Adipose tissue (tissue), 3 donors: Measurements from ENCODE around the gene PLD4. TPM values are rescaled to one million over a fixed set of nuclear protein-coding genes. Genes with fewer than 3 reads are reported as not detected.
"Not testable (repeated sequence)": the region's sequence is repeated elsewhere in the genome, so short reads cannot be mapped to it uniquely, and the experiment has no call there.

Source experiments
- H3K27ac ChIP-seq: one replicate; pipeline ENCODE4 v1.5.1; 2013; ENCODE audit warnings: low read depth, low read length
- WGBS, 3 donors: extraction: QIAGEN DNeasy Blood & Tissue Kit; methylation state at CpG; one replicate each; pipeline ENCODE4 v1.1.7; 2013; 5-methylcytosine and 5-hydroxymethylcytosine counted together
- polyA plus RNA-seq, 3 donors: library from polyadenylated mRNA; stranded (reverse); fragments of 200-250 nt; gene quantifications; one replicate each; pipeline ENCODE4 v1.2.3, GENCODE V29; 2013
- donor health status: healthy with polysubstance abuse.
- donor health status: Bipolar disorder and iron deficiency.
- donor health status: healthy.

Gene PLD4
- polyA plus RNA-seq, 3 donors, result 0.07 to 0.15 TPM; not detected in 1

DNA sequence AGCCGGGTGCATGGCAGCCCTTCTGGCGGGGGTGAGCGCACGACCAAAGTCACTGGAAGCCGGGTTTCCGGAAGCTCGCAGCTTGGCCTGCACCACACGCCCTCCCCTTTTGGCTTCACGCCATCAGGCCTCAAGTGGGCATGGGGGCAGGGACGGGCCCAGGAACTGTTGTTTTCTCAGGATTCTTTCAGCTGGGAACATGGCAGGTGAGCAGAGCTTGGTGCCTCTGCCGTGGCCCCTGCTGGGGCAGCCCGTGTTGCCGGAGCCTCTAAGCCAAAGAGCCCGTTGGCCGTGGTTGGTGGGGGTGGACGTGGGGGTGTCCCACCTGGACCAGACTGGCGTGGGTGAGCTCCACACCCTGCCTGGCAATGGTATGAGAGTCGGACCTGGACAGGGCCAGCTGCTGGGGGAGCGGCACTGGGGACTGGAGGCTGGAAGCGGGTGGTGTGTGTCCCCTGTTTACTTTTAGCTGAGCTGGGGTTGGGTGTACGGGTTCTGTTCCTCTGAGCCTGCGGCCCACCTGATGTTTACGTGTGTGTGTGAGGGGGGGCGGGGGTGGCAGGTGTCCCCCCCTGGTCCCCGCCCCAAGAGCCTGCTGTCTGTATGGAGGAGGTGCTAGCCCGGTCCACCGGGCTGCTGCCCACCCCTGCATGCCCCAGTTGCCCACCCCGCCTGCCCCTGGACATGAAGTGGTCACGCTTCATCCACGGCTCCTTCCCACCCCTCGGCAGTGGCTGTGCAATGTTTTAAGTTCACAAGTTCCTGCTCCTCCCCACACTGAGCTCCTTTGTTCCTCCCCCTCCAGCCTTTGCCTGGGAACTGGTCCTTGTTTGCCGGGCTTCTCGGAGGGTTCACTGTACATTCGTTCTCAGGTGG lies 28.7 kb upstream of the PLD4 start:
- WGBS, 3 donors, result 30 to 68% (median 60%) methylated on average over 32 to 34 of the region's 34 CpGs
- no peak overlapping the region for H3K27ac ChIP-seq

DNA sequence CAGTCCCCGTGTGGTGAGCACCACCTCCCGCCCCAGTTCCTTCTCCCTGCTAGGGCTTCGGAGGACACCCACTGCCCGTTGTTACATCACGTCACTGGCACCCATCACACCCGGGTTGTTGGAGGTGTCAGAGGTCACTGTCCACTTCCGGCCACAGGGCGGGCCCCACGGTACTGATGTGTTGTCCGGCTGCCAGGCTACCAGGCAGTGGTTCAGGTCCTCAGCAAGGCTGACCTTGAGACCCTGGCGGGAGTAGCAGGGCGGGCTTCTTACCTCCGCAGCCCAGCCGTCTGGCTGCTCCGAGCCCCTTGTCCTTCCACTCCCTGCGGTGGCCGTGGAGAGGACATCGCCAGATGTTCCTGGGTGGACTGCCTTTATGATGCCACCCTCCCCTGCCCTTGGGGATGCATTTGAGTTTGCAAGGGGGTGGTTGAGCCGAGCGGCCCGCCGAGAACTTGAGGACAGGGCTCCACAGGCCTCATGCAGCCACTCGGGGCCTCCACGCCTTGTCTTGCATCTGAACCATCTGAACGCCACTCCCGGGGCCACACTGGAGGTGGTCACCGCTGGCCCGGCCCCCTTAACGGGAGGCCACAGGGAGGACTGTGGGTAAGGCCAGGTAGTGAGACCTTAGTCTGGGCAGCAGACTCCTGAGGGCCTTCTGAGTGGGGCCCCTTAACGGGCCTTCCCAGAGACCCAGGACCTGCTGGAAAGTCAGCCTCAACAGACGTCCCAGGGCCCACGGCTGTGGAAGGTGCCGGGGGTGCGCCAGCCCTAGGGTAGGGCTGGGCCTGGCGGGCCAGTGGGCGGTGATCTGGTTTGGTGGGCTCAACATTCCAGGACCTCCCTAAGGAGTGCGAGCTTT lies 27.1 kb upstream of the PLD4 start:
- 77 to 90% (median 86%) methylated on average over 37 of the region's 37 CpGs for WGBS, 3 donors
- no peak overlapping the region for H3K27ac ChIP-seq

DNA sequence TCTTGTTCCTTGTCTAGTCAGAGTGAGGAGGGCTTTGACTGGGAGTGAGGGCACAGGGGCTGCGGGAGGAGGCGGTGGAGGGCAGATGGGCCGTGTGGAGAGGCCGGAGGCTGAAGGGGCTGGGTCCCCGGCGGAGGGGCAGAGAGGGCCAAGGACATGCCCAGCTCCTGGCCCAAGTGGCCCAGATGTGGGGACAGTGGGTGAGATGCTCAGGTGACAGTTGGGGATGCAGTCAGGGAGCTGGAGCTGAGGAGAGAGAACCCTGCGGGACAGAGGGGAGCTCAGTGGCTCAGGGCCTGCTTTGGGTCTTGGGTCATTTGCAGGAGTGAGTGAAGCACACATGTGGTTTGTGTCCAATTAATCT lies 26.5 kb upstream of the PLD4 start:
- no peak overlapping the region for H3K27ac ChIP-seq
- WGBS, 3 donors, result 91 to 96% (median 93%) methylated on average over 7 of the region's 7 CpGs

DNA sequence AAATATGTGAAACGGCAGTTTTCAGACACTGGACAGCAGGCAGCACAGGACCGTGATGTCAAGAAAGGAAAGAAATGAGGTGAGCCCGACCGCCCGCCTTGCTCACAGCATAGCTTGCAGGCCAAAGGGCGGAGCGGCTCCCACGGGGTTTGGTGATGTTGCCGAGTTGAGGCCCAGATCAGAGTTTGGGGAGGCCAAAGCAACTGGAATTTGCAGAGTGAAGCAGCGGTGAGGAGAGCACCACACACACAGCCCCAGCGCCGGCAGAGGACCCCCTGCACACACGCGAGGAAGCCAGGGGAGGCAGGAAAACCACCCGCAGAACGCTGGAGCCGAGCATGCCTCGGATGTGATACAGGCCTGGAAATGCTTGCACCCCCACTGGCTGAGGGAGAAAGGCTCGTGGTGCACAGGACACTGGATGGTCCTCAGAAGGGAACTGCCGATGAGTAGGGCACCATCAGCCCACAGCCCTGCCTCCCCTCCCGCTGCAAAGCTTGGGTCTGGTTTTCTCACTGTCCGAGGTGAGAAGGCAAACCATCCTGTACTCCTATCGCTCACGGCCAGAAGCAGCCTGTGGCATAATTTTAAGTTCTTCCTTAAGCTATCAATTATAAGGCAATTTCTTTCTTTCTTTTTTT lies 25.7 kb upstream of the PLD4 start:
- H3K27ac ChIP-seq, result no peak overlapping the region
- WGBS, 3 donors, result 61 to 80% (median 67%) methylated on average over 24 of the region's 24 CpGs

DNA sequence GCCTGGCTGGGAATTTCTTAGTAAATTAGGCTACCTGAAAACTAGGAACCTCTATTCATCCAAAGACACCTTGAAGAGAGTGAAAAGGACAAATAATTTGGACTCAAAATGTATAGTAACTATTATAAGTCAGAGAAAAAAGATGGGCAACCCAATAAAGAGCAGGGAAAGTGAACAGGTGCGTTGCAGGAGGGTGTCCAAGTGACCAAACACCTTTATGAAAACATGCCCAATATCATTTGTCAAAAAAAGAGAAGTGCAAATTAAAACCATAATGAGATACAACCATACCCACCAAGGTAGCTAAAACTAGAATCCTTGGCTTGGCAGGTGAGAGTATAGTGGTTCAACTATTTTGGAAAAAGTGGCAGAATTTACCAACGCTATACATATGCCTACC lies 24.9 kb upstream of the PLD4 start:
- no peak overlapping the region for H3K27ac ChIP-seq
- 24 to 47% (median 45%) methylated on average over 2 of the region's 2 CpGs for WGBS, 3 donors

DNA sequence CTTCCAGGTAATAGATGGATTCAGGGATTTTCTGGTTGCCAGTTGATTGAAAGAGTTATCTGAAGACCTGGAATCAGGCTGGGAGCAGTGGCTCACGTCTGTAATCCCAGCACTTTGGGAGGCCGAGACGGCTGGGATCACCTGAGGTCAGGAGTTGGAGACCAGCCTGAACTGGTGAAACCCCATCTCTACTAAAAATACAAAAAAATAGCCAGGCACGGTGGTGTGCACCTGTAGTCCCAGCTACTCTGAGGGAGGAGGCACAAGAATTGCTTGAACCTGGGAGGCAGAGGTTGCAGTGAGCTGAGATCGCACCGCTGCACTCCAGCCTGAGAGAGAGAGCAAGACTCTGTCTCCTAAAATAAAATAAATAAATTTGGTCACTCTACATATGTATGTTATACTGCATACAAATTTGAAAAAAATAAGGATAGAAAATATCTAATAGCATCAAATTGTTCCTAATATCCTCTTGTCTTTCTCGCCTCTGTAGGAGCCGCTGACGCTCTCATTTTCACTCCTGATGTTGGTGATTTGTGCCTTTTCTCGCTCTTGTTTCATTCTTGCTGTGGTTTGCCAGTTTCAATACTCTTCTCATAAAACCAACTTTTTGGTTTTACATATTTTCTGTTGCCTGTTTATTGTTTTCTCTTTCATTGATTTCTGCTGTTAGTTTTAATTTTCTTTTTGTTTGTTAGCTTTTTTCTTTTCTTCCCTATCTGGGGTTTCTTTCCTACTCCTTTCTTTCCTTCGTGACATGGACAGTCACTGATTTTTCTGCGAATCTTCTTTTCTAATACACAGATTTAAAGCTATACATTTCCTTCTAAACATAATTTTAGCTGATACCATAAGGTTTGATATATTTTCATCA lies 23.8 kb upstream of the PLD4 start:
- no peak overlapping the region for H3K27ac ChIP-seq
- WGBS, 3 donors, result 89 to 91% (median 90%) methylated on average over 12 of the region's 12 CpGs

DNA sequence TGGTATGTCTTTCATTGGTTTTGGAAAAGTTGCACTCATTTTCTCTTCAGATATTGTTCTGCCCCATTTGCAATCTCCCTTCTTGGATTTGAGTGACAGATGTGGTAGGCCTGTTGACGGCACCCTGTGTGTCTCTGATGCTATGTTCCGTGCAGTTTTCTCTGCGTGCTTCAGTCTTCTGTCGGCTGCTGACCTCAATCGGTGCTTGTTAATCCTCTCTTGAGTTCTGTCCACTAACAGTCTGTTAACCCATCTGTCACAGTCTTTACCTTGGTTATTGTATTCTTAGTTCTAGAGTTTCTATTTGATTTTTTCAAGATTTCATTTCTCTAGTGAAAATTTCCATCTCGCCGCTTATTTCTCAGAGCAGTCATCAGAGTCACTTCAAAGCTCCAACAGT lies 20.7 kb upstream of the PLD4 start:
- WGBS, 3 donors, result 93 to 95% (median 94%) methylated on average over 7 of the region's 7 CpGs
- H3K27ac ChIP-seq, result no peak overlapping the region

DNA sequence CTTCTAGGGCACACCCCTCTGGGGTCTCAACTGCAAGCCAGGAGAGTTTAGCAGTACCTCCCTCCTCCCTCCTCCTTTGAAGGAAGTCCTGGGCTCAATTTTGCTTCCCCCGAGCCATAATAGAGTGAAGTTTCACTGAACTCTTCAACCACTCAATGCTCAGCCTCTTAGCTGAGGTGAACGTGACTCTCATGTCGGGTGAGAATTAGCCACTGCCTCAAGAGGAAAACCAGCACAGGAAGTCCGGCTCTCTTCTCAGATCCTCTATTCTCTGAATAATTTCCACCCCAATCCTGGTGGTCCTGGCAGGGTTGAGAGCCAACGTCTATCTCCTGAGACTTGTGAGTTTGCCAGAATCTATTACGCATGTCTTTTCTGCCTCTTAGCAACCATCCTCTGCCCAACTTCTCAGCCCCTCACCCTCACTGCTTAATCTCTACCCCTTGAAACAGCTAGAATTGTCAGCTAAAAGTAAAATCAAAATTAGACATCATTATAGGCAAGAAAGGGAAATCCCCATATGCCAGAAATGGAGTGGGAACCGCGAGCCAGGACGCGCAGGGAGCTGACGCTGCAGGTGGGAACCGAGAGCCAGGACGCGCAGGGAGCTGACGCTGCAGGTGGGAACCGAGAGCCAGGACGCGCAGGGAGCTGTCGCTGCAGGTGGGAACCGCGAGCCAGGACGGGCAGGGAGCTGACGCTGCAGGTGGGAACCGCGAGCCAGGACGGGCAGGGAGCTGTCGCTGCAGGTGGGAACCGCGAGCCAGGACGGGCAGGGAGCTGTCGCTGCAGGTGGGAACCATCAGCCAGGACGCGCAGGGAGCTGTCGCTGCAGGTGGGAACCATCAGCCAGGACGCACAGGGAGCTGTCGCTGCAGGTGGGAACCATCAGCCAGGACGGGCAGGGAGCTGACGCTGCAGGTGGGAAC lies 19.8 kb upstream of the PLD4 start:
- 70 to 73% (median 71%) methylated on average over 27 to 38 of the region's 38 CpGs for WGBS, 3 donors
- H3K27ac ChIP-seq, result not testable (repeated sequence)

DNA sequence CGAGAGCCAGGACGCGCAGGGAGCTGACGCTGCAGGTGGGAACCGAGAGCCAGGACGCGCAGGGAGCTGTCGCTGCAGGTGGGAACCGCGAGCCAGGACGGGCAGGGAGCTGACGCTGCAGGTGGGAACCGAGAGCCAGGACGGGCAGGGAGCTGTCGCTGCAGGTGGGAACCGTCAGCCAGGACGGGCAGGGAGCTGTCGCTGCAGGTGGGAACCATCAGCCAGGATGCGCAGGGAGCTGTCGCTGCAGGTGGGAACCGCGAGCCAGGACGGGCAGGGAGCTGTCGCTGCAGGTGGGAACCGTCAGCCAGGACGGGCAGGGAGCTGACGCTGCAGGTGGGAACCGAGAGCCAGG lies 19.1 kb upstream of the PLD4 start:
- H3K27ac ChIP-seq, result not testable (repeated sequence)
- 70 to 77% (median 74%) methylated on average over 23 to 28 of the region's 28 CpGs for WGBS, 3 donors

DNA sequence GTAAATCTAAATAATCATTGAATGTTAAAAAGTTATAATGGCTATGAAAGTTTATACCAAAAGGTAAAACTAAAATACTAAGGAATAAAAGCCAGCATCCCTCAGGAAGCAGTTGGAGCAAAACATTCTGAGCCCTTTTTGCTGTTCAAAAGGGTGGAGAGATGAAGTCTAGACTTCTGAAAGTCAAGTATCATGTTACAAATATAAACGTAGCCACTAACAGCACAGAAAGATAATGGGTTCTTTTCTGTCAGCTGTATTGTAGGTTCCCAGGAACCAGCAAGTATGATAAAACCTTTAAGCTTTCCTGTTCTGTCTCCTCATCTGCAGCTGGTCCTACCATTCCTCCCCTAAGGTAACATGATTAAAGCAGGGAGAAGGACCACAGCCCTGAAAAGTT lies 16.4 kb upstream of the PLD4 start:
- H3K27ac ChIP-seq, result no peak overlapping the region
- WGBS, 3 donors, result 3 to 18% (median 3%) methylated on average over 1 of the region's 1 CpG

DNA sequence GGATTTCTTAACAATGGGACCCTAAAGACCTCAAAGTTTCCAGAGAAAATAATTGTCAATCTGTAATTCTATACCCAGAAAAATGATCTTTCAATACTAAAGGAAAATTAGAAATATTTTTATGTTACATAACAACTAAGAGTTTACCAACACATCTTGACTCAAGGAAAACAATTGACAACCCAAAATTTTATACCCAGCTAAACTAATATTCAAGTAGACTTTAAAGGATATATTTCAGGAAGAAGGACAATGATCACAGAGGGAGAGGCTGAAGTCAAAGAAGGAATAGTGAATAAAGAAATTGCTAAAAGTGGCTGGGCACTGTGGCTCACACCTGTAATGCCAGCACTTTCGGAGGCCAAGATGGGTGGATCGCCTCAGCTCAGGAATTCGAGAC lies 12.6 kb upstream of the PLD4 start:
- no peak overlapping the region for H3K27ac ChIP-seq
- WGBS, 3 donors, result 85 to 89% (median 87%) methylated on average over 3 of the region's 3 CpGs

DNA sequence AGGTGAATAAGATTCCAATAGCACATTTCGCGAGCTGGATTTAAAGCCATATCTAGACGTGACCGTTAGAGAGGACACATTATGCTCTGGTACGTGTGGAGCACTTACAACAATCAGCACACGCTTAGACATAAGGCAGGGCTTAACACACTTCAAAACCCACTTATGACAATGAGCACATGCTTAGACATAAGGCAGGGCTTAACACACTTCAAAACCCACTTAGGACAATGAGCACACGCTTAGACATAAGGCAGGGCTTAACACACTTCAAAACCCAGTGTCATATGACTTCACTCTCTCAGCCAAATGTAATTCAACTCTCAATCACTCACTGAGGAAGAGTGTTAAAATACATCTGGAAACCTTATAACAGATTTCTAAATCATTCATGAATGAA lies 11.2 kb upstream of the PLD4 start:
- no peak overlapping the region for H3K27ac ChIP-seq
- 86 to 91% (median 91%) methylated on average over 7 of the region's 7 CpGs for WGBS, 3 donors

DNA sequence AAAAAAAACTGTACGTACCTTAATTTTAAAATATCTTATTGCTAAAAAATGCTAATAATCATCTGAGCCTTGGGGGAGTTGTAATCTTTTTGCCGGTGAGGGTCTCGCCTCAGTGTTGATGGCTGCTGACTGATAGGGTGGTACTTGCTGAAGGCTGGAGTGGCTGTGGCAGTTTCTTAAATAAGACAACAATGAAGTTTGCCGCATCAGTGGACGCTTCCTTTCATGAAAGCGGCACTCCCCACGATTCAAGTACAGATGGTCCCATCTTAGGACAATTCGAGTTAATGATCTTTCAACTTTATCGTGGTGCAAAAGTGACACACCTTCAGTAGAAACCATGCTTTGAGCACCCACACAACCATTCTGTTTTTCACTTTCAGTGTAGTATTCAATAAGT lies 7.6 kb upstream of the PLD4 start:
- no peak overlapping the region for H3K27ac ChIP-seq
- 89 to 93% (median 91%) methylated on average over 9 of the region's 9 CpGs for WGBS, 3 donors

DNA sequence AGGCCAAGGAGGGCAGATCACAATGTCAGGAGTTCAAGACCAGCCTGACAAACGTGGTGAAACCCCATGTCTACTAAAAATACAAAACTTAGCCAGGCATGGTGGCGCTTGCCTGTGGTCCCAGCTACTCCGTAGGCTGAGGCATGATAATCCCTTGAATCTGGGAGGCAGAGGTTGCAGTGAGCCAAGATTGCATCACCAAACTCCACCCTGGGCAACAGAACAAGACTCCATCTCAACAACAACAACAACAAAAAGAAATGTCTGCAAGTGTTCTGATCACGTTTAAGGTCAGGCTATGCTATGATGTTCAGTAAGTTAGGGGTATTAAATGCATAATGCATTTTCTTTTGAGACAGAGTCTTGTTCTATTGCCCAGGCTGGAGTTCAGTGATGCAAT lies 6.7 kb upstream of the PLD4 start:
- H3K27ac ChIP-seq, result no peak overlapping the region
- 55 to 69% (median 64%) methylated on average over 4 of the region's 4 CpGs for WGBS, 3 donors

DNA sequence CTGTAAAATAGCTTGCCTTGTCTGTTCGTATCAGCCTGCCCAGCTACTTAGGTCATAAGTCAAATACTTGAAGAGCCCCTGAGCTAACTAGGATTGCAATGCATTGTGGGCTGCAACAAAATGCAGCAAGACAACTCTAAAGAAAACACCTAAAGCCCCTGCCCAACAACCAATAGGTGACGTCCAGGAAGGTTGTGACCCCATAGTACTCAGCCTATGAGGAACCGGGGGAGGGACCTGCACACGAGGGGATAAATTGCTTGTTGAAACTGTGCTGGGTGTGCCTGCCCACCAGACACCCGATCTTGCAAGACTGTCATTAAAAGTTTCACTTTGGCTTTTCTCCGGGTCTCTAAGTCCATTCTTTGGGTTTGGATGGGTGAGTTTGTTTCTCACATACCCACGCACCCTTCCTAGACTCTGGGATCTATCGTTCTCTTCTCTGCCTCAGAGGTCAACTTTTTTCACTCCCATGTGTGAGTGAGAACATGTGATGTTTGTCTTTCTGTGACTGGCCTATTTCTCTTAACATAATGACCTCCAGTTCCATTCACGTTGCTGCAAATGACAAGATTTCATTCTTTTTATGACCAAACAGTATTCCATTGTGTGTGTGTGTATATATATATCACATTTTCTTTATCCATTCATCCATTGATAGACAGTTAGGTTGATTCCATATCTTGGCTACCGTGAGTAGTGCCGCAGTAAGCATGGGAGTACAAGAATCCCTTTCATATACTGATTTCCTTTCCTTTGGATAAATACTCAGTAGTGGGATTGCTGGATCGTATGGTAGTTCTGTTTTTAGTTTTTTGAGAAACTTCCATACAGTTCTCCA lies 5.3 kb upstream of the PLD4 start:
- H3K27ac ChIP-seq, result not testable (repeated sequence)
- 64 to 80% (median 80%) methylated on average over 12 of the region's 12 CpGs for WGBS, 3 donors

DNA sequence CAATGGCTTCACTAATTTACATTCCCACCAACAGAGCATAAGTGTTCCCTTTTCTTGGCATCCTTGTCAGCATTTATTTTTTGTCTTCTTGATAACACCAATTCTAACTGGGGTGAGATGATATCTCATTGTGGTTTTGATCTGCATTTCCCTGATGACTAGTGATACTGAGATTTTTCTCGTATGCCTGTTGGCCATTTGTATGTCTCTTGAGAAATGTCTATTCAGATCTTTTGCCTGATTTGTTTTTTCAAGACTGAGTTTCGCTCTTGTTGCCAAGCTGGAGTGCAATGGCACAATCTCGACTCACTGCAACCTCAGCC lies 4.7 kb upstream of the PLD4 start:
- WGBS, 3 donors, result 48 to 58% (median 55%) methylated on average over 3 of the region's 3 CpGs

More for the DNA sequence above, 4.7 kb upstream of the PLD4 start:
- H3K27ac ChIP-seq, result no peak overlapping the region
